HG03460 (cell line): ENCODE results near the gene OR1K1.
"Not testable (repeated sequence)": the region's sequence is repeated elsewhere in the genome, so short reads cannot be mapped to it uniquely, and the experiment has no call there.

Experiments used
- ATAC-seq: cut with Tn5 transposase; IDR thresholded peaks from one replicate; pipeline ENCODE4 v1.9.1; 2021; ENCODE audit not compliant: unreplicated experiment

Gene OR1K1

DNA sequence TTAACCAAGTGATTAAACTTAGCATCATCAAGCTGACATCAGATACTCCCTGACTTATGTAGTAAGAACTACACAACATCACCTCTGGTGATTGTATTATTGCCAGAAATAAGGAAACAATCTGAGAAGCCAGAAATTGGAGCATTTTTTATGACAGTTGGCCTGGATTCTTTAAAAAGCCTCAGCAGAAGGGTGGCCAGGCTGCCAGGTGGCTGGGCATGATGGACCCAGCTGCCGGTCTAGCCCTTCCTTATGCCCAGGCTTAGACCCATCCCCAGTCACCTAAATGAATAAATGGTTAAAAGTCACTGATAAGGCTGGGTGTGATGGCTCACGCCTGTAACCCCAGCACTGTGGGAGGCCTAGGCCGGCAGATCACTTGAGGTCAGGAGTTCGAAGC, 12.8 kb downstream of the OR1K1 start:
- no peak for ATAC-seq

DNA sequence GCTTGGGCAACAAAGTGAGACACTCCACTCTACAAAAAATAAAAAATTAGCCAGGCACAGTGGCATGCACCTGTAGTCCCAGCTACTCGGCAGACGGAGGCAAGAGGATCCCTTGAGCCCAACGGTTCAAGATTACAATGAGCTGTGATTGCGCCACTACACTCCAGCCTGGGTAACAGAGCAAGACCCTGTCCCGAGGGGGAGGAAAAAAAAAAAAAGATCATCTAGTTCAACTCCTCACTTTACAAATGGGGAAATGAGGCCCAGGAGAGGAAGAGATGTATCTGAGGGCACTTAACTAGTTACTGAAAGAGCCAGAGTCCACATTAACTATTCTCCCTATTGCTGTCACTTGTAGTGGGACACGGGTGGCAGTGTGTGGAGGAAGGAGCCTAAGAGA, 14.6 kb downstream of the OR1K1 start:
- no peak for ATAC-seq

- ATAC-seq, result no peak
Measured at GRCh38 chr9:122815544-122815943, 15.6 kb downstream of the OR1K1 start.

- ATAC-seq, result peak; percentile 70
Measured at GRCh38 chr9:122816163-122816867, 16.4 kb downstream of the OR1K1 start.

DNA sequence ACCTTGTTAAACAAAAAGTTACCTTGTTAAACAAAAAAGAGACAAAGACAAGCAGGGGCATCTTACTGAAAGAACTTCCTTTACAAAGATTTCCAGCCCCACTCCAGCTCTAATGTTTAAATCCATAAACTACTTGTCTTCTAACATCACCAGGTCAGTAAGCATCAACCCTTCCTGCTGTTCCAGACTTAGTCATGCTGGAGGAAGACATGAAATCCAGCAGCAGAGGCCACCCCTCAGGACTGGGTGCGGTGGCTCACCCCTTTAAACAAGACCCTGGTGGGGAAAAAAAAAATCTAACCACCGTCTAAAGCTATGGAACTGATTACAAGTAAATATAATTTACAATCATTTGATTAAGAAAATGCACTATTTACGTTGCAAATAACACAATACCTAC, 19.4 kb downstream of the OR1K1 start:
- no peak for ATAC-seq

DNA sequence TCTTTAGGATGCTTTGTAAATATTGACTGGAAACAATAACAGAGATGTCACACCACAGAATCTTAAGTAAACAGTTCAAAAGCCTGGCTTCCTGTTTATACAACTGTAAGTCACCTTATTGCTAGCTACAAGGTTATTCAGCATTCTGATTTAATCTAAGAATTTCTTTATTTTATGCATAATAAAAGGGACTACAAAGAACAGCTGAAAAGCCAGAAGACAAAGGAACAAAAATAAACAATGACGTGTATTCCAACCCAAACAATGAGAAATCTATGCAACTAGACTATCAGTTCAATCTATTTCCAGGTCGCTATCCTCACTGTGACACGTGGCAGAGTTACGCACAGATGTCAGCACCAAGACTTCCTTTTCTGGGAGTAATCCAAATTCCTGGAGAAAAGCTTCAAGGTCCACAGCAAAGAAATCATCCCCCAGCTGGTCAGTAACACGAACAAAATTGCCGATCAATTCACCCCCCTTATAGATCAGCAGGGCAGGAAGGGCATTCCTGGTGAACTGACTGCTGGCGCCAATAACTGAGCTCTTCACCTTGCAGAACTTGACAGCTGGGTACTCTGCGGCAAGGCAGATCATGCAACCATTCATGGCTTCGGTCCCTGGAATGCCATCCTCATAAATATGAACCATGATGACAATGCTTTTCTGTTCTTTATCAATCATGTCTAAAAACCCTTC, 20.0 kb downstream of the OR1K1 start:
- no peak for ATAC-seq

GRCh38 chr9:122820490-122820845, 20.5 kb downstream of the OR1K1 start:
- ATAC-seq, result no peak

DNA sequence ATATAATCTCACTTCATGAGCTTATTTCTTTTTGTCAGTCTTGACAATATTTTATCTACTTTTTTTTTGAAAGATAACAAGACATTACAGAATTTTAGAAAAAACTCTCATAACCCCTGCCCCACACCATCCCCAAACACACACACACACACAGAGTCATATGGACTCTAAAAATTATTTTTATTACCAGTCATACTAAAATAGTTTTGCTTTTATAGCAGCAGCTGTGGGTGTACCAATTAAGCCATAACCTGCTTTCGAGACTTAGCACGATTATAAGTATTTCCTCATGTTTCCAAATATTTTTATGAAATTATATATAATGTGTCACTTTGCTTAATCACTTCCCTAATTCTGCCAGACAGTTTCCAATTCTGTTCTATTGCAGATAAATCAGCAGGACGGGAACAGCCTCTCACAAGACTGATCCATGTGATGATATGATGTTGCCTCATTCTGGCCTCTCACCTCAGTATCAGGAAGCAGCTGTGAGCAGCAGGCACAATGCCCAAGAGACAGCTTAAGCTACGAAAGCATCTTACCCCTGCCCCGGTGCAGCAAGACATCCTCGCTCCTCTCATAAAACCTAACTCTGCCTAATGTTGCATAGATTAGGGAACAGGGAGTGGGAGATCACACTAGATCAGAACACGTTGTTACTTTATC, 21.5 kb downstream of the OR1K1 start:
- no peak for ATAC-seq

- no peak for ATAC-seq
Measured at GRCh38 chr9:122822056-122822455, 22.1 kb downstream of the OR1K1 start.

DNA sequence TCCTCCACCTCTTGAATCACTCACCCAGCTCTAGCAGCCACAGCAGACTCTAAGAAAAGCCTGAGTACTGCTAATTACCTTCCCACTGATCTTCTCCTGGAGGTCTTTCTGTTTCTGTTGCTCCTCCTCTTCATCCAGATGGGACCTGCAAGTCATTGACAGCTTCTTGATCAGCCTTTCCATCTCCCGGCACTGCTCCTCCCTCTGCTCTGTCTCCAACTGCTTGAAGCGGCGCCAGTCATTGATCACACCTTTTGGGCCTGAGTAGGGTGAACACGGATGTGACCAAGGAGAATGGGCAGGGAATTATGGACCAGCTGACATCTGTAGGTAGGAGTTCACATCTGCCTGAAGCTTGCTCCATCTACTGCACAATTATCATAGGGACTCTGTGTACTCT, 23.0 kb downstream of the OR1K1 start:
- ATAC-seq, result no peak

GRCh38 chr9:122827761-122828093, 27.8 kb downstream of the OR1K1 start:
- peak; percentile 6 for ATAC-seq

DNA sequence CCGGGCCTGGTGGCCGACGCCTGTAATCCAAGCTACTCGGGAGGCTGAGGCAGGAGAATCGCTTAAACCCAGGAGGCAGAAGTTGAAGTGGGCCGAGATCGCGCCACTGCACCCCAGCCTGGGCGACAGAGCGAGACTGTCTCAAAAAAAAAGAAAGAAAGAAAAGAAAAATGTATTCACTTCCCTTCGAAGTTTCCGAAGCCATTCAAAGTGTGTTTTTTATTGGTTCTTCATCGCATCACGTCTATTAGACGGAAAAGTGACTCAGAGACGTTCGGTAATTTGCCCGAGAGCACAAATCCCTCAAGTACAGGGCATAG, 29.0 kb downstream of the OR1K1 start:
- ATAC-seq, result not testable (repeated sequence)

DNA sequence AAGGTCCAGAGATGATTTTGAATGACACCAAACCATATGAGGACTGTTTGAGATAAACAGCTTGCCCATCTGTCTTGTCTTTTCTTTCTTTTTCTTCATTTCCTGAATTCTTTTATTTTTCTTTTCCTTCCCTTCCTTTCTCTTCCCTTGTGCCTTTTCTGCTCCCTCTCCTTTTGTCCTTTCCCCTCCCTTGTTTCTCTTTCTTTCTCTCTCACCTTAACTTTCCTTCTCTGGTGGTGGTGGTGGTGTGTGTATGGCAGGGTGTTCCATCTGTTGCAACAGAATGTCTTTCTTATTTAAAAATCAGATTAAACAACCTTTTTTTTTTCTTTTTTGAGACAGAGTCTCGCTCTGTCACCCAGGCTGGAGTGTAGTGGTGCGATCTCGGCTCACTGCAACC, 32.3 kb downstream of the OR1K1 start:
- ATAC-seq, result no peak

DNA sequence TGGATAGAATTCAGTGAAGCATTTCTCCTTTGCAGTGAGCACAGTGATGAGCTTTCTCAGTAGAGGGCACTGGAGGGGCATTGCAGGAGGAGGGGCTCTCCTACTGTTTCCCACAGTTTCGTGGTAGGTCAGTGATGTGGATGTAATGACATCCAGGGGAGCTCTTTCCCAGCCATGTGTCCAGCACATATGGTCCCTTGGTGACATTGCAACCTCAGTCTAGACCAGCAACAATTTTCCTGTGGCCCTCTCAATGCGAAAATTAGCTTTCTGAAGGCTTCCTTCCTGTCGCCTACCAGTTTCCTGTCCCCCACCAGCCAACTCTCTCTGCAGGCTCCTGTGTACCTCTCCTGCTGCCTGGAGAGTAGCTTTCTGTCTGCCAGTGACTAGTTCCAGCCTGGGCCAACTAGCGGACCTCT, 35.4 kb downstream of the OR1K1 start:
- ATAC-seq, result no peak

GRCh38 chr9:122837266-122837850, 37.4 kb downstream of the OR1K1 start:
- no peak for ATAC-seq

DNA sequence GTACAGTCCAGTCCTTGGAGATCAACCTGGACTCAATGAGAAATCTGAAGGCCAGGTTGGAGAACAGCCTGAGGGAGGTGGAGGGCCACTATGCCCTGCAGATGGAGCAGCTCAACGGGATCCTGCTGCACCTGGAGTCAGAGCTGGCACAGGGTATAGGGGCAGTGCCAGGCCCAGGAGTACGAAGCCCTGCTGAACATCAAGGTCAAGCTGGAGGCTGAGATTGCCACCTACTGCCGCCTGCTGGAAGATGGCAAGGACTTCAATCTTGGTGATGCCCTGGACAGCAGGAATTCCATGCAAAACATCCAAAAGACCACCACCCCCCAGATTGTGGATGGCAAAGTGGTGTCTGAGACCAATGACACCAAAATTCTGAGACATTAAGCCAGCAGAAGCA, 38.5 kb downstream of the OR1K1 start:
- not testable (repeated sequence) for ATAC-seq

GRCh38 chr9:122841501-122841900, 41.6 kb downstream of the OR1K1 start:
- ATAC-seq, result no peak

DNA sequence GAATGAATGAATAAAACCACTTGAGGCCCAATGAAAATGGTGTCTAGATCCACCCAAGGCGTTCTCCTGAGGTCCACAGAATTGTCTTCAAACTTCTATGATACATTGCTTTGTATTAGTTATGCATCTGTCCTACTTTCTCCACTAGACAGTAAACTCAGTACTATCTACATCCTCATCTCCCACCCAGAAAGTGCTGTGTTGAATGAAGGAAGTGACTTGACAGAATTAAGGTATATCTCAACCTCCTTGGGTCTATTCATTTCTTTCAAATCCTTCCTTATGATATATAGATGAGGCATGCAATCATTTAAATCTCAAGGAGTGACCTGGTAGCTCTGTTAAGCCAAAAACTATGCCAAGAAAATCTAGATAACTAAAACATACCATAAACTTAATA, 44.2 kb downstream of the OR1K1 start:
- ATAC-seq, result no peak

GRCh38 chr9:122845116-122845515, 45.2 kb downstream of the OR1K1 start:
- ATAC-seq, result no peak

- ATAC-seq, result no peak
Measured at GRCh38 chr9:122846371-122846940, 46.5 kb downstream of the OR1K1 start.

GRCh38 chr9:122848256-122848943, 48.5 kb downstream of the OR1K1 start:
- no peak for ATAC-seq
